ENCODE data around the gene RPS6KB2.

DNA sequence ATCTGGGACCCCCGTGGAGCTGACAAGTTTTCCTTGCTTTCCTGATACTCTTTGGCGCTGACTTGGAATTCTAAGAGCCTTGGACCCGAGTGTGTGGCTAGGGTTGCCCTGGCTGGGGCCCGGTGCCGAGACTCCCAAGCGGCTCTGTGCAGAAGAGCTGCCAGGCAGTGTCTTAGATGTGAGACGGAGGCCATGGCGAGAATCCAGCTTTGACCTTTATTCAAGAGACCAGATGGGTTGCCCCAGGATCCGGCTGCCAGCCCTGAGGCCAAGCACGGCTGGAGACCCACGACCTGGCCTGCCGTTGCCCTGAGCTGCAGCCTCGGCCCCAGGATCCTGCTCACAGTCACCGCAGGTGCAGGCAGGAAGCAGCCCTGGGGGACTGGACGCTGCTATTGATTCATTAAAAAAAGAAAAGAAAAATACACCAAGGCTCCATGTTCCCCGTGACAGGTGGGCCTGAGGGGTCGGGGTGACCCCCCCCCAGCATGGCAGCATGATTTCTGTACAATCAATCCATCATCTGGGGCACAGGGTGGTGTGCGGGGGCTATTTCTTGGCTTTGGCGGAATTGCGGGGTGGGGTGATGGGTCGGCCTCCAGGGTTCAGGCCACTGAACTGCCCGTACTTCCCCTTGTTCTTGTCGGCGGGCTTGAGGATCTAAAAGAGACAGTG is 30.2 kb upstream of the RPS6KB2 start:
- TF ChIP-seq GABPA (IDR thresholded peaks at IDR 0.05; ENCODE audit: low read depth): no peak
- TF ChIP-seq, protein P1, sequence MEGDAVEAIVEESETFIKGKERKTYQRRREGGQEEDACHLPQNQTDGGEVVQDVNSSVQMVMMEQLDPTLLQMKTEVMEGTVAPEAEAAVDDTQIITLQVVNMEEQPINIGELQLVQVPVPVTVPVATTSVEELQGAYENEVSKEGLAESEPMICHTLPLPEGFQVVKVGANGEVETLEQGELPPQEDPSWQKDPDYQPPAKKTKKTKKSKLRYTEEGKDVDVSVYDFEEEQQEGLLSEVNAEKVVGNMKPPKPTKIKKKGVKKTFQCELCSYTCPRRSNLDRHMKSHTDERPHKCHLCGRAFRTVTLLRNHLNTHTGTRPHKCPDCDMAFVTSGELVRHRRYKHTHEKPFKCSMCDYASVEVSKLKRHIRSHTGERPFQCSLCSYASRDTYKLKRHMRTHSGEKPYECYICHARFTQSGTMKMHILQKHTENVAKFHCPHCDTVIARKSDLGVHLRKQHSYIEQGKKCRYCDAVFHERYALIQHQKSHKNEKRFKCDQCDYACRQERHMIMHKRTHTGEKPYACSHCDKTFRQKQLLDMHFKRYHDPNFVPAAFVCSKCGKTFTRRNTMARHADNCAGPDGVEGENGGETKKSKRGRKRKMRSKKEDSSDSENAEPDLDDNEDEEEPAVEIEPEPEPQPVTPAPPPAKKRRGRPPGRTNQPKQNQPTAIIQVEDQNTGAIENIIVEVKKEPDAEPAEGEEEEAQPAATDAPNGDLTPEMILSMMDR (IDR thresholded peaks at IDR 0.05 in 2 of 3, conservative IDR thresholded peaks at IDR 0.05 in 1 of 3; ENCODE audit: control insufficient read depth in 2 of 3, extremely low read depth in 1 of 3, insufficient read depth in 1 of 3, low read depth in 3 of 3, low read length in 3 of 3): no peak
- no peak for TF ChIP-seq TAF1 (IDR thresholded peaks at IDR 0.05; ENCODE audit: borderline replicate concordance, low read depth, low read length)
